Measurements from ENCODE around the gene IGF2R. TPM values are rescaled to one million over a fixed set of nuclear protein-coding genes. Genes with fewer than 3 reads are reported as not detected.

The IGF2R gene
- total and polyA plus RNA-seq, 8 donors, result 11.0 to 54.0 (median 34.7) TPM

DNA sequence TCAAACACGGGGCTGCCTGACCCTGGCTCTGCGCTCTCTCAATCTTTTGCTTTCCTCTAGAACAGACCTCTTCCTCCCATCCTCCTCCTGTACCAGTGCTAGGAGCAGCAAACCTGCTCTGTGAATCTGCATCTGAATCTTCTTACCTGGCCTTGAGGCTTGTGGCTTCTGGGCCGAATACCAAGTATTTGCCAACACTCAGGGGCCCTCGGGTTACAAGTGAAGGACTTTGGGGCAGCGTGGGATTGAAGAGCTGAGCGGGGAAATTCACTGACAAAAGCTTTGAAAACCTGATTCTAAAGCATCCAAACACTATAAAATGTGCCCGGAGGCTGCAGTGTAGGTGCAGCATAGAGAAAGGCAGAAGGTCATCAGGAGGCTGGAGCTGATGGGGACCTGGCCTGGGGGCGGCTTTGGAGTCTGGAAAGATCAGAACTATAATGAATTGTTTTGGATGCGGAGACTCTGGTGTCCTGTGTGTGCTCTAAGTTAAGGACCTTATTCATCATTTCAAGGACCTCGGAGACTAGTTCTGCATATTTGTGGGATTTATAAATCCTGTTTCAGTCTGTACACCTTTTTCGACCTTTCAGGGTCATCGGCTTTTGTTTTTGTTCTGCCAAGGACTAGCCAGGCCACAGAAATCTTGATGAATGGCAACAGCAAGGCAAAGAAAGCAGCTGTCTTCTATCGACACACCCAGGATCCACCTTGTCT is 16.4 kb upstream of the IGF2R start:
- DNase-seq (no peak), FAIRE-seq (no peak), ATAC-seq (no peak)
- no peaks in the 10 kb centered on the region for H3K9me3 ChIP-seq
- intact Hi-C loops (cut with DNase I), result no loop called here
- WGBS, 2 donors, result 66 to 72% methylated on average over 13 of the region's 13 CpGs
- no peaks in the 10 kb centered on the region for H3K36me3 ChIP-seq
- H3K27me3 ChIP-seq, result no peaks in the 10 kb centered on the region
- H3K4me3 ChIP-seq, result no peak overlapping the region
- no peak overlapping the region for H3K27ac ChIP-seq
- H3K4me1 ChIP-seq, result no peaks in the 10 kb centered on the region
- TF ChIP-seq, protein P1, sequence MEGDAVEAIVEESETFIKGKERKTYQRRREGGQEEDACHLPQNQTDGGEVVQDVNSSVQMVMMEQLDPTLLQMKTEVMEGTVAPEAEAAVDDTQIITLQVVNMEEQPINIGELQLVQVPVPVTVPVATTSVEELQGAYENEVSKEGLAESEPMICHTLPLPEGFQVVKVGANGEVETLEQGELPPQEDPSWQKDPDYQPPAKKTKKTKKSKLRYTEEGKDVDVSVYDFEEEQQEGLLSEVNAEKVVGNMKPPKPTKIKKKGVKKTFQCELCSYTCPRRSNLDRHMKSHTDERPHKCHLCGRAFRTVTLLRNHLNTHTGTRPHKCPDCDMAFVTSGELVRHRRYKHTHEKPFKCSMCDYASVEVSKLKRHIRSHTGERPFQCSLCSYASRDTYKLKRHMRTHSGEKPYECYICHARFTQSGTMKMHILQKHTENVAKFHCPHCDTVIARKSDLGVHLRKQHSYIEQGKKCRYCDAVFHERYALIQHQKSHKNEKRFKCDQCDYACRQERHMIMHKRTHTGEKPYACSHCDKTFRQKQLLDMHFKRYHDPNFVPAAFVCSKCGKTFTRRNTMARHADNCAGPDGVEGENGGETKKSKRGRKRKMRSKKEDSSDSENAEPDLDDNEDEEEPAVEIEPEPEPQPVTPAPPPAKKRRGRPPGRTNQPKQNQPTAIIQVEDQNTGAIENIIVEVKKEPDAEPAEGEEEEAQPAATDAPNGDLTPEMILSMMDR (IDR thresholded peaks at IDR 0.05), result no peak

DNA sequence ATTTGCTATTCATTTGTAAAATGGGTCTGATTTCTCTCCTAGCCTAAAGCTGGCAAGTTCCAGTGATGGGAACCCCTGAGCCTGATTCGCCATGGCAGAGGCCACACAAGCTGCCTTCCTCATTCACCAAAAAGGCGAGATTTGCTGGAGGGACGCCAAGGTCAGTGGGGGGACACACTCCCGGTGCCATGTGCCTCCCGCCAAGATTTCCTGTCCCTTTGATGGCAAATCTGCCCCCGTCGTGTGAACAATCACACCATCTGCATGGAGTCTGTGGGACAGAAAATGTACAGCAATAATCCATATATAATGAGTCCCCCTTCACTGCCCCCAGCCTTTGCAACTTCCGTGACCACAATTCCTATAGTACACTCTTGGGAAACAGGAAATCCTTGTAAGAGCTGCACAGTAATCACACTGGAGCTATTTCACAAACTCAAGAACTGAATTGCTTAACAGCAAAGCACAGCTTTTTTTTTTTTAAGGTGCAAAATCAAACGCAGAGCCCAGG is 15.7 kb upstream of the IGF2R start:
- intact Hi-C loops (cut with DNase I), result no loop called here
- Histone ChIP-seq H3K4me3 (no peak overlapping the region), H3K36me3 (no peaks in the 10 kb centered on the region), H3K27me3 (no peaks in the 10 kb centered on the region), H3K27ac (no peak overlapping the region), H3K4me1 (no peaks in the 10 kb centered on the region), H3K9me3 (no peaks in the 10 kb centered on the region)
- DNase-seq (peak in 2 of 6 donors; percentile 34 to 45), FAIRE-seq (no peak), ATAC-seq (peak in 3 of 4 donors; percentile 35 to 80 (median 62))
- WGBS, 2 donors, result 42 to 44% methylated on average over 9 of the region's 9 CpGs
- TF ChIP-seq, protein P1 (IDR thresholded peaks at IDR 0.05), result no peak

DNA sequence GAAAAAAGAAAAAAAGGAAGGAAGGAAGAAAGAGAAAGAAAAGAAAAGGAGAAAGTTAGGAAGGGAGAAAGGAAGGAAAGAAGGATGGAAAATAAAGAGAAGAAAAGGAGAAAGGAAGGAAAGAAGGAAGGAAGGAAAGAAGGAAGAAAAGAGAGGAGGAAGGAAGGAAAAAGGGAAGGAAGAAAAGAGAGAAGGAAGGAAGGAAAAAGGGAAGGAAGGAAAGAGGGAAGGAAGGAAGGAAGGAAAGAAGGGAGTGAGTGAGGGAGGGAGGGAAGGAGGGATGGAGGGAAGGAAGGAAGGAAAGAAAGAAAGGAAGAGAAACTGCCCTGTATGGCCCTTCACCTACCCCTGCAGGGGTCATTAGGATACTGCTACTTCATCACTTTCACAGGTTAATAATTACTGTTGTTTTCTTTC is 12.9 kb upstream of the IGF2R start:
- H3K4me1 ChIP-seq, result no peaks in the 10 kb centered on the region
- no peak overlapping the region for H3K4me3 ChIP-seq
- DNase-seq (no peak), FAIRE-seq (no peak), ATAC-seq (no peak)
- H3K36me3 ChIP-seq, result no peaks in the 10 kb centered on the region
- TF ChIP-seq, protein P1 (IDR thresholded peaks at IDR 0.05), result no peak
- H3K27me3 ChIP-seq, result no peaks in the 10 kb centered on the region
- no peak overlapping the region for H3K27ac ChIP-seq
- intact Hi-C loops (cut with DNase I), result no loop called here
- no peaks in the 10 kb centered on the region for H3K9me3 ChIP-seq

DNA sequence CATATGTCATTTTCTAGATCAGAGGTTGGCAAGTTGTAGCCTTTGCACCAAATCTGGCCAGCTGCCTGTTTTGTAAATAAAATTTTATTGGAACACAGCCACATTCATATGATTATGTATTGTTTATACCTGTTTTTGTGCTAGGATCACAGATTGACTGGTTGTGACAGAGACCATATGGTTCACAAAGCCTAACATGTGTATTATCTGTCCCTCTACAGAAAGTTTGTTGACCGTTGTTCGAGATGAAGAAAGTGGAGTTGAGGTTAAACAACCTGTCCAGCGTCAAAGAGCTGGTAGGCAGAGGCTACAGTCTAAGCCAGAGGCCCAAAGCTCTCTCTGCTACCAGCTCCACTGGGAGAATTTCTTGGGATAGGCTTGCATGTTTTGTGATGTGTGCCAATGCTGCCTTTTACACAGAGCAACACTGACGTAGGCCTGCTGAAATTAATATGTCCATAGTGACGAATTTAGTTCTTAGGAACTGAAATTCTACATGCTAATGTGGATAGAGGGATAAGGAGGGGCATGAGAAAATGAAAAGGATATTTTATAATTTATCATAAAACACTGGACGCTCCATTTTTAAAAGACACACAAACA is 11.7 kb upstream of the IGF2R start:
- H3K27ac ChIP-seq, result no peak overlapping the region
- H3K36me3 ChIP-seq, result no peaks in the 10 kb centered on the region
- H3K4me1 ChIP-seq, result no peaks in the 10 kb centered on the region
- TF ChIP-seq, protein P1 (IDR thresholded peaks at IDR 0.05), result no peak
- ATAC-seq, result no peak
- 82 to 89% methylated on average over 6 of the region's 6 CpGs for WGBS, 2 donors
- no peak for FAIRE-seq
- intact Hi-C loops (cut with DNase I), result no loop called here
- H3K27me3 ChIP-seq, result no peaks in the 10 kb centered on the region
- no peak overlapping the region for H3K4me3 ChIP-seq
- H3K9me3 ChIP-seq, result no peaks in the 10 kb centered on the region
- DNase-seq, result no peak
